GM12865 (cell line): ENCODE data around the gene GINS2.

ENCODE experiments used
- DNase-seq: peaks from one replicate; pipeline ENCODE4 v3.0.0; 2010; ENCODE audit warnings: low read depth
- H3K4me3 ChIP-seq: 2 replicates; pipeline ENCODE4 v1.5.1; 2011; ENCODE audit warnings: mild to moderate bottlenecking, low read depth, low read length, control low read depth
- CTCF ChIP-seq: IDR thresholded peaks from 2 replicates; pipeline ENCODE4 v1.5.1; 2011; ENCODE audit warnings: low read length, control low read depth, low read depth, inconsistent platforms; ENCODE audit not compliant: insufficient read depth; ENCODE audit errors: missing control alignments

The GINS2 gene

GRCh38 chr16:85685251-85685650 lies 3.5 kb downstream of the GINS2 start:
- no peak for TF ChIP-seq CTCF

GRCh38 chr16:85683363-85683762 lies 5.4 kb downstream of the GINS2 start:
- DNase-seq = no peak
- no peak for TF ChIP-seq CTCF
- H3K4me3 ChIP-seq = no peak overlapping the region

More at GRCh38 chr16:85685251-85685650, 3.5 kb downstream of the GINS2 start:
- no peak for DNase-seq
- H3K4me3 ChIP-seq = no peak overlapping the region

- DNase-seq = no peak
- no peak overlapping the region for H3K4me3 ChIP-seq
- TF ChIP-seq CTCF = no peak
Observed at GRCh38 chr16:85682516-85682915, 6.2 kb downstream of the GINS2 start.

- no peak for TF ChIP-seq CTCF
- DNase-seq = no peak
- no peak overlapping the region for H3K4me3 ChIP-seq
Observed at GRCh38 chr16:85681255-85681654, 7.5 kb downstream of the GINS2 start.

GRCh38 chr16:85680352-85680944 lies 8.3 kb downstream of the GINS2 start:
- TF ChIP-seq CTCF = no peak
- DNase-seq = no peak

GRCh38 chr16:85679870-85680269 lies 8.9 kb downstream of the GINS2 start:
- no peak for TF ChIP-seq CTCF
- DNase-seq = no peak
- no peak overlapping the region for H3K4me3 ChIP-seq

More at GRCh38 chr16:85680352-85680944, 8.3 kb downstream of the GINS2 start:
- H3K4me3 ChIP-seq = no peak overlapping the region

- no peak for TF ChIP-seq CTCF
- no peak for DNase-seq
- H3K4me3 ChIP-seq = no peak overlapping the region
Observed at GRCh38 chr16:85678821-85679220, 9.9 kb downstream of the GINS2 start.
